ENCODE data around the gene KNDC1. TPM values are rescaled to one million over a fixed set of nuclear protein-coding genes. Genes with fewer than 3 reads are reported as not detected.

Gene KNDC1
- total RNA-seq, 4 donors from 2014 or later, result under 0.01 to 12.5 (median 5.3) TPM

- intact Hi-C loops (cut with DNase I; ENCODE audit: low total_unique reads), result no loop called here
- DNase-seq, result no peak
Observed at GRCh38 chr10:133117036-133117687, 42.9 kb upstream of the KNDC1 start.

GRCh38 chr10:133117688-133118071, 42.3 kb upstream of the KNDC1 start:
- H3K36me3 ChIP-seq, result no peaks in the 10 kb centered on the region
- H3K27ac ChIP-seq, result no peak overlapping the region
- no peaks in the 10 kb centered on the region for H3K9me3 ChIP-seq
- H3K27me3 ChIP-seq, result no peaks in the 10 kb centered on the region
- no peaks in the 10 kb centered on the region for H3K4me1 ChIP-seq
- TF ChIP-seq, protein P1, sequence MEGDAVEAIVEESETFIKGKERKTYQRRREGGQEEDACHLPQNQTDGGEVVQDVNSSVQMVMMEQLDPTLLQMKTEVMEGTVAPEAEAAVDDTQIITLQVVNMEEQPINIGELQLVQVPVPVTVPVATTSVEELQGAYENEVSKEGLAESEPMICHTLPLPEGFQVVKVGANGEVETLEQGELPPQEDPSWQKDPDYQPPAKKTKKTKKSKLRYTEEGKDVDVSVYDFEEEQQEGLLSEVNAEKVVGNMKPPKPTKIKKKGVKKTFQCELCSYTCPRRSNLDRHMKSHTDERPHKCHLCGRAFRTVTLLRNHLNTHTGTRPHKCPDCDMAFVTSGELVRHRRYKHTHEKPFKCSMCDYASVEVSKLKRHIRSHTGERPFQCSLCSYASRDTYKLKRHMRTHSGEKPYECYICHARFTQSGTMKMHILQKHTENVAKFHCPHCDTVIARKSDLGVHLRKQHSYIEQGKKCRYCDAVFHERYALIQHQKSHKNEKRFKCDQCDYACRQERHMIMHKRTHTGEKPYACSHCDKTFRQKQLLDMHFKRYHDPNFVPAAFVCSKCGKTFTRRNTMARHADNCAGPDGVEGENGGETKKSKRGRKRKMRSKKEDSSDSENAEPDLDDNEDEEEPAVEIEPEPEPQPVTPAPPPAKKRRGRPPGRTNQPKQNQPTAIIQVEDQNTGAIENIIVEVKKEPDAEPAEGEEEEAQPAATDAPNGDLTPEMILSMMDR (IDR thresholded peaks at IDR 0.05), result no peak
- no peak for TF ChIP-seq POLR2A (IDR thresholded peaks at IDR 0.05)
- intact Hi-C loops (cut with DNase I; ENCODE audit: low total_unique reads), result no loop called here
- no peak overlapping the region for H3K4me3 ChIP-seq
- no peak for DNase-seq

More at GRCh38 chr10:133117036-133117687, 42.9 kb upstream of the KNDC1 start:
- H3K4me3 ChIP-seq, result no peak overlapping the region
- no peaks in the 10 kb centered on the region for H3K4me1 ChIP-seq
- no peak overlapping the region for H3K27ac ChIP-seq
- no peaks in the 10 kb centered on the region for H3K27me3 ChIP-seq
- TF ChIP-seq, protein P1 (IDR thresholded peaks at IDR 0.05), result no peak
- TF ChIP-seq POLR2A (IDR thresholded peaks at IDR 0.05), result no peak
- no peaks in the 10 kb centered on the region for H3K9me3 ChIP-seq
- no peaks in the 10 kb centered on the region for H3K36me3 ChIP-seq

GRCh38 chr10:133121479-133121878, 38.5 kb upstream of the KNDC1 start:
- H3K36me3 ChIP-seq, result no peaks in the 10 kb centered on the region
- H3K27ac ChIP-seq, result no peak overlapping the region
- intact Hi-C loops (cut with DNase I; ENCODE audit: low total_unique reads), result no loop called here
- H3K9me3 ChIP-seq, result no peaks in the 10 kb centered on the region
- DNase-seq, result no peak
- no peaks in the 10 kb centered on the region for H3K4me1 ChIP-seq
- H3K4me3 ChIP-seq, result no peak overlapping the region
- no peaks in the 10 kb centered on the region for H3K27me3 ChIP-seq
- no peak for TF ChIP-seq POLR2A (IDR thresholded peaks at IDR 0.05)
- TF ChIP-seq, protein P1 (IDR thresholded peaks at IDR 0.05), result no peak

GRCh38 chr10:133122171-133122935, 37.7 kb upstream of the KNDC1 start:
- H3K27ac ChIP-seq, result no peak overlapping the region
- no peaks in the 10 kb centered on the region for H3K4me1 ChIP-seq
- no peak overlapping the region for H3K4me3 ChIP-seq
- H3K27me3 ChIP-seq, result no peaks in the 10 kb centered on the region
- H3K9me3 ChIP-seq, result no peaks in the 10 kb centered on the region
- intact Hi-C loops (cut with DNase I; ENCODE audit: low total_unique reads), result no loop called here
- no peak for DNase-seq
- H3K36me3 ChIP-seq, result no peaks in the 10 kb centered on the region
- TF ChIP-seq, protein P1 (IDR thresholded peaks at IDR 0.05), result no peak
- no peak for TF ChIP-seq POLR2A (IDR thresholded peaks at IDR 0.05)

GRCh38 chr10:133123050-133123745, 36.8 kb upstream of the KNDC1 start:
- intact Hi-C loops (cut with DNase I; ENCODE audit: low total_unique reads), result no loop called here
- Histone ChIP-seq H3K4me1 (no peaks in the 10 kb centered on the region), H3K27me3 (no peaks in the 10 kb centered on the region), H3K36me3 (no peaks in the 10 kb centered on the region), H3K9me3 (no peaks in the 10 kb centered on the region), H3K27ac (no peak overlapping the region), H3K4me3 (no peak overlapping the region)
- TF ChIP-seq, protein P1 (IDR thresholded peaks at IDR 0.05), result no peak
- no peak for TF ChIP-seq POLR2A (IDR thresholded peaks at IDR 0.05)
- DNase-seq, result no peak
